WTC11 (cell line): ENCODE results near the gene HOXC11. TPM values are rescaled to one million over a fixed set of nuclear protein-coding genes. Genes with fewer than 3 reads are reported as not detected.

Source experiments
- ATAC-seq: fragments of 200-7000 bp; cut with Tn5 transposase; 2 replicates; pipeline ENCODE4 v1.10.0; 2021; ENCODE audit warnings: mild to moderate bottlenecking, moderate library complexity
- CTCF ChIA-PET: fragments of 300-600 bp; sonication (Branson Sonifier 250); formaldehyde crosslinking; loops from one replicate; lab custom pipeline; 2021; ENCODE audit warnings: antibody characterized with exemption; lab: Charles Lee
- POLR2A ChIA-PET: fragments of 350-600 bp; sonication (Branson Sonifier 250); formaldehyde crosslinking; loops from one replicate; lab custom pipeline; 2021; ENCODE audit warnings: antibody characterized with exemption; lab: Charles Lee
- DNase-seq: peaks from one replicate; pipeline ENCODE4 v3.0.0; 2021; ENCODE audit warnings: low spot score
- H3K27ac Mint-ChIP-seq: 2 replicates; pipeline ENCODE4 v1.8.0; 2021; ENCODE audit warnings: mixed read lengths
- H3K27me3 Mint-ChIP-seq: 2 replicates; pipeline ENCODE4 v1.8.0; 2021; ENCODE audit warnings: low read depth, mild to moderate bottlenecking, moderate library complexity, mixed read lengths
- H3K36me3 Mint-ChIP-seq: 2 replicates; pipeline ENCODE4 v1.8.0; 2021; ENCODE audit warnings: mixed read lengths
- H3K4me1 Mint-ChIP-seq: 2 replicates; pipeline ENCODE4 v1.8.0; 2022; ENCODE audit warnings: mixed read lengths
- H3K4me3 Mint-ChIP-seq: 2 replicates; pipeline ENCODE4 v1.8.0; 2021; ENCODE audit warnings: mild to moderate bottlenecking, moderate library complexity, mixed read lengths
- H3K9me3 Mint-ChIP-seq: 2 replicates; pipeline ENCODE4 v1.8.0; 2021; ENCODE audit warnings: mixed read lengths
- ARID4B ChIP-seq: sonication (generic); formaldehyde crosslinking; IDR thresholded peaks from 2 replicates; pipeline ENCODE4 v1.8.0; 2023; ENCODE audit warnings: missing genetic modification reagents, mild to moderate bottlenecking, borderline replicate concordance
- CDX4 ChIP-seq: fragments of 250-450 bp; sonication (Bioruptor Pico); IDR thresholded peaks from 2 replicates; pipeline ENCODE4 v1.9.0; 2021; ENCODE audit warnings: moderate library complexity, mild to moderate bottlenecking, inconsistent platforms, borderline replicate concordance
- E2F5 ChIP-seq: sonication (generic); formaldehyde crosslinking; IDR thresholded peaks from 2 replicates; pipeline ENCODE4 v1.8.1; 2022; ENCODE audit warnings: mild to moderate bottlenecking, moderate library complexity, missing genetic modification reagents
- GTF2I ChIP-seq: fragments of 250-450 bp; sonication (Bioruptor Pico); conservative IDR thresholded peaks from 2 replicates; pipeline ENCODE4 v1.4.0; 2021; ENCODE audit warnings: mild to moderate bottlenecking
- IRF1 ChIP-seq: sonication (generic); formaldehyde crosslinking; IDR thresholded peaks from 2 replicates; pipeline ENCODE4 v1.8.0; 2023; ENCODE audit warnings: missing genetic modification reagents
- JUN ChIP-seq: sonication (generic); formaldehyde crosslinking; IDR thresholded peaks from 2 replicates; pipeline ENCODE4 v1.8.0; 2023; ENCODE audit warnings: mild to moderate bottlenecking, missing genetic modification reagents
- MXD4 ChIP-seq: fragments of 250-450 bp; sonication (Bioruptor Pico); IDR thresholded peaks from 2 replicates; pipeline ENCODE4 v1.8.0; 2021; ENCODE audit warnings: mild to moderate bottlenecking, moderate library complexity, borderline replicate concordance
- NFE2L1 ChIP-seq: sonication (generic); formaldehyde crosslinking; IDR thresholded peaks from 2 replicates; pipeline ENCODE4 v1.8.1; 2023; ENCODE audit warnings: missing genetic modification reagents
- NFYB ChIP-seq: sonication (generic); formaldehyde crosslinking; conservative IDR thresholded peaks from 2 replicates; pipeline ENCODE4 v1.8.0; 2022; ENCODE audit warnings: low read depth, missing genetic modification reagents
- NR1H2 ChIP-seq: sonication (generic); formaldehyde crosslinking; IDR thresholded peaks from 2 replicates; pipeline ENCODE4 v1.9.0; 2021; ENCODE audit warnings: mild to moderate bottlenecking, moderate library complexity, missing genetic modification reagents
- ZMAT4 ChIP-seq: fragments of 250-450 bp; sonication (Bioruptor Pico); IDR thresholded peaks from 2 replicates; pipeline ENCODE4 v1.9.0; 2021; ENCODE audit warnings: mild to moderate bottlenecking
- ZNF263 ChIP-seq: sonication (generic); formaldehyde crosslinking; IDR thresholded peaks from 2 replicates; pipeline ENCODE4 v1.8.1; 2022; ENCODE audit warnings: low read depth, mild to moderate bottlenecking, moderate library complexity, missing genetic modification reagents
- ZNF317 ChIP-seq: sonication (generic); formaldehyde crosslinking; IDR thresholded peaks from 2 replicates; pipeline ENCODE4 v1.8.1; 2023; ENCODE audit warnings: low read depth, mild to moderate bottlenecking, moderate library complexity, missing genetic modification reagents, borderline replicate concordance
- ZNF416 ChIP-seq: fragments of 250-450 bp; sonication (Bioruptor Pico); IDR thresholded peaks from 2 replicates; pipeline ENCODE4 v1.9.0; 2021; ENCODE audit warnings: mild to moderate bottlenecking, inconsistent platforms
- total RNA-seq: library from RNA; stranded (reverse); gene quantifications from 3 replicates; pipeline ENCODE4 v1.2.3, GENCODE V29; 2021
- TF ChIP-seq, protein P1 (sequence below): fragments of 250-450 bp; sonication (Bioruptor Pico); IDR thresholded peaks from 2 replicates; pipeline ENCODE4 v2.1.2; 2022; ENCODE audit warnings: mild to moderate bottlenecking, moderate library complexity
- TF ChIP-seq, protein P2 (sequence below): fragments of 200-600 bp; IDR thresholded peaks from 2 replicates; pipeline ENCODE4 v1.8.0; 2022; ENCODE audit warnings: antibody characterized with exemption
- TF ChIP-seq, protein P3 (sequence below): sonication (generic); formaldehyde crosslinking; conservative IDR thresholded peaks from 2 replicates; pipeline ENCODE4 v1.8.1; 2022; ENCODE audit warnings: mild to moderate bottlenecking, missing genetic modification reagents
- TF ChIP-seq, protein P4 (sequence below): sonication (generic); formaldehyde crosslinking; IDR thresholded peaks from 2 replicates; pipeline ENCODE4 v1.8.1; 2023; ENCODE audit warnings: mild to moderate bottlenecking, moderate library complexity, missing genetic modification reagents

Gene HOXC11
- total RNA-seq, 1 experiment from 2014 or later: not detected

DNA sequence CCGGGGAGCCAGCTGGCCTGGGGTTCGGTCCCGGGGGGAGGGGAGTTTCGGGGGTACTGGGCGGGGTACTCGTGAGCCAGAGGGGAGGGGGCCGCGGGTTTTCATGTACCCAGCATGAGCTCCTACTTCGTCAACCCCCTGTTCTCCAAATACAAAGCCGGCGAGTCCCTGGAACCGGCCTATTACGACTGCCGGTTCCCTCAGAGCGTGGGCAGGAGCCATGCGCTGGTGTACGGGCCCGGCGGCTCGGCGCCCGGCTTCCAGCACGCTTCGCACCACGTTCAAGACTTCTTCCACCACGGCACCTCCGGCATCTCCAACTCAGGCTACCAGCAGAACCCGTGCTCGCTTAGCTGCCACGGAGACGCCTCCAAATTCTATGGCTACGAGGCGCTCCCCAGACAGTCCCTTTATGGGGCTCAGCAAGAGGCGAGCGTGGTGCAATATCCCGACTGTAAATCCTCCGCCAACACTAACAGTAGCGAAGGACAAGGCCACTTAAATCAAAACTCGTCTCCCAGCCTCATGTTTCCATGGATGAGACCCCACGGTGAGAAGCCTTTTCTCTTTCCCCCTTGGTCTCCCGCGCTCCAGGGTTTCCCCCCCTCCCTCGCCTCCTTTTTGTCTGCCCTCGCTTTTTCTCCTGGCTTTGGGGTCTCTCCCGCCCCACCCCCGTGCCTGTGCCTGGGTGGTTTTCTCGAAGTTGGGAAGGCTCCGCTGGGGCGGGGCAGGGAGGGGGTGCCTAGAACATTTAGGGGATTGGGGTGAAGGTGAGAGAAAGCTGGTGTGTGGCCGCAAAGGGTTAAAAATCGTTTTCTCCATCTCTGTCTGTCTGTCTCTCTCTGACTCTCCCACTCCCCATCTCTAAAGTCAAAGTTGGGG lies 36.5 kb downstream of the HOXC11 start:
- TF ChIP-seq CDX4 (CRISPR knock-in tag) (no peak), ZNF317 (no peak), GTF2I (CRISPR knock-in tag) (no peak), MXD4 (CRISPR knock-in tag) (no peak), ARID4B (CRISPR knock-in tag) (no peak), ZNF263 (no peak), NR1H2 (CRISPR knock-in tag) (no peak), IRF1 (CRISPR knock-in tag) (no peak), ZNF416 (CRISPR knock-in tag) (no peak), NFE2L1 (CRISPR knock-in tag) (no peak), E2F5 (CRISPR knock-in tag) (no peak), NFYB (CRISPR knock-in tag) (no peak), JUN (CRISPR knock-in tag) (no peak), ZMAT4 (CRISPR knock-in tag) (no peak)
- TF ChIP-seq, protein P1, sequence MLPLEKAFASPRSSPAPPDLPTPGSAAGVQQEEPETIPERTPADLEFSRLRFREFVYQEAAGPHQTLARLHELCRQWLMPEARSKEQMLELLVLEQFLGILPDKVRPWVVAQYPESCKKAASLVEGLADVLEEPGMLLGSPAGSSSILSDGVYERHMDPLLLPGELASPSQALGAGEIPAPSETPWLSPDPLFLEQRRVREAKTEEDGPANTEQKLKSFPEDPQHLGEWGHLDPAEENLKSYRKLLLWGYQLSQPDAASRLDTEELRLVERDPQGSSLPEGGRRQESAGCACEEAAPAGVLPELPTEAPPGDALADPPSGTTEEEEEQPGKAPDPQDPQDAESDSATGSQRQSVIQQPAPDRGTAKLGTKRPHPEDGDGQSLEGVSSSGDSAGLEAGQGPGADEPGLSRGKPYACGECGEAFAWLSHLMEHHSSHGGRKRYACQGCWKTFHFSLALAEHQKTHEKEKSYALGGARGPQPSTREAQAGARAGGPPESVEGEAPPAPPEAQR: no peak
- TF ChIP-seq, protein P2, sequence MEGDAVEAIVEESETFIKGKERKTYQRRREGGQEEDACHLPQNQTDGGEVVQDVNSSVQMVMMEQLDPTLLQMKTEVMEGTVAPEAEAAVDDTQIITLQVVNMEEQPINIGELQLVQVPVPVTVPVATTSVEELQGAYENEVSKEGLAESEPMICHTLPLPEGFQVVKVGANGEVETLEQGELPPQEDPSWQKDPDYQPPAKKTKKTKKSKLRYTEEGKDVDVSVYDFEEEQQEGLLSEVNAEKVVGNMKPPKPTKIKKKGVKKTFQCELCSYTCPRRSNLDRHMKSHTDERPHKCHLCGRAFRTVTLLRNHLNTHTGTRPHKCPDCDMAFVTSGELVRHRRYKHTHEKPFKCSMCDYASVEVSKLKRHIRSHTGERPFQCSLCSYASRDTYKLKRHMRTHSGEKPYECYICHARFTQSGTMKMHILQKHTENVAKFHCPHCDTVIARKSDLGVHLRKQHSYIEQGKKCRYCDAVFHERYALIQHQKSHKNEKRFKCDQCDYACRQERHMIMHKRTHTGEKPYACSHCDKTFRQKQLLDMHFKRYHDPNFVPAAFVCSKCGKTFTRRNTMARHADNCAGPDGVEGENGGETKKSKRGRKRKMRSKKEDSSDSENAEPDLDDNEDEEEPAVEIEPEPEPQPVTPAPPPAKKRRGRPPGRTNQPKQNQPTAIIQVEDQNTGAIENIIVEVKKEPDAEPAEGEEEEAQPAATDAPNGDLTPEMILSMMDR: no peak
- TF ChIP-seq, protein P3, sequence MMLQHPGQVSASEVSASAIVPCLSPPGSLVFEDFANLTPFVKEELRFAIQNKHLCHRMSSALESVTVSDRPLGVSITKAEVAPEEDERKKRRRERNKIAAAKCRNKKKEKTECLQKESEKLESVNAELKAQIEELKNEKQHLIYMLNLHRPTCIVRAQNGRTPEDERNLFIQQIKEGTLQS (CRISPR knock-in tag): no peak
- TF ChIP-seq, protein P4, sequence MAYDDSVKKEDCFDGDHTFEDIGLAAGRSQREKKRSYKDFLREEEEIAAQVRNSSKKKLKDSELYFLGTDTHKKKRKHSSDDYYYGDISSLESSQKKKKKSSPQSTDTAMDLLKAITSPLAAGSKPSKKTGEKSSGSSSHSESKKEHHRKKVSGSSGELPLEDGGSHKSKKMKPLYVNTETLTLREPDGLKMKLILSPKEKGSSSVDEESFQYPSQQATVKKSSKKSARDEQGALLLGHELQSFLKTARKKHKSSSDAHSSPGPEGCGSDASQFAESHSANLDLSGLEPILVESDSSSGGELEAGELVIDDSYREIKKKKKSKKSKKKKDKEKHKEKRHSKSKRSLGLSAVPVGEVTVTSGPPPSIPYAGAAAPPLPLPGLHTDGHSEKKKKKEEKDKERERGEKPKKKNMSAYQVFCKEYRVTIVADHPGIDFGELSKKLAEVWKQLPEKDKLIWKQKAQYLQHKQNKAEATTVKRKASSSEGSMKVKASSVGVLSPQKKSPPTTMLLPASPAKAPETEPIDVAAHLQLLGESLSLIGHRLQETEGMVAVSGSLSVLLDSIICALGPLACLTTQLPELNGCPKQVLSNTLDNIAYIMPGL (CRISPR knock-in tag): no peak
- ATAC-seq (no peak), DNase-seq (no peak)
- Mint-ChIP-seq H3K36me3 (no peaks in the 10 kb centered on the region), H3K27ac (no peak overlapping the region), H3K4me1 (peaks cover 25% of the 10 kb centered on the region), H3K9me3 (no peaks in the 10 kb centered on the region), H3K27me3 (peaks cover 100% of the 10 kb centered on the region), H3K4me3 (peak overlapping the region; percentile 35)
- POLR2A ChIA-PET: interaction anchor here (0.7 kb wide), 1 partner anchor 19 kb away, joined by 3 read pairs; the partner anchor contains the start of gene HOXC6
- CTCF ChIA-PET: interaction anchor here (0.6 to 10.8 kb wide), 24 partner anchors 8 to 381 kb away, joined by 3 to 107 read pairs (median 5); partner anchors contain the start of genes HOXC10, HOXC11, HOXC5 and HOXC6
